NCI-H2171 treated with DMSO at 0.1 percent for 48 hours (cell line): ENCODE data around the gene CACFD1.

ENCODE experiments used
- DNase-seq: peaks from one replicate; lab custom pipeline; 2025; lab: John Stamatoyannopoulos, UW

CACFD1 gene

GRCh38 chr9:133499892-133500270, 40.1 kb downstream of the CACFD1 start:
- no peak for DNase-seq

GRCh38 chr9:133502112-133502511, 42.3 kb downstream of the CACFD1 start:
- DNase-seq, result no peak

GRCh38 chr9:133505186-133505830, 45.5 kb downstream of the CACFD1 start:
- no peak for DNase-seq

GRCh38 chr9:133505901-133506652, 46.3 kb downstream of the CACFD1 start:
- no peak for DNase-seq

GRCh38 chr9:133506653-133507038, 46.9 kb downstream of the CACFD1 start:
- DNase-seq, result no peak

- DNase-seq, result no peak
These were observed 47.6 kb downstream of the CACFD1 start for GRCh38 chr9:133507246-133507965.

- DNase-seq, result no peak
These were observed 48.3 kb downstream of the CACFD1 start for GRCh38 chr9:133508046-133508445.

- peak; percentile 29 for DNase-seq
These were observed 49.7 kb downstream of the CACFD1 start for GRCh38 chr9:133509179-133510083.

- no peak for DNase-seq
These were observed 51.2 kb downstream of the CACFD1 start for GRCh38 chr9:133510926-133511505.

GRCh38 chr9:133511607-133512006, 51.8 kb downstream of the CACFD1 start:
- DNase-seq, result no peak

- DNase-seq, result no peak
These were observed 52.8 kb downstream of the CACFD1 start for GRCh38 chr9:133512253-133513213.

GRCh38 chr9:133513214-133514100, 53.7 kb downstream of the CACFD1 start:
- peak; percentile 90 for DNase-seq

- peak; percentile 78 for DNase-seq
These were observed 54.9 kb downstream of the CACFD1 start for GRCh38 chr9:133514460-133515239.

- no peak for DNase-seq
These were observed 55.4 kb downstream of the CACFD1 start for GRCh38 chr9:133515240-133515610.

GRCh38 chr9:133515615-133516255, 56.0 kb downstream of the CACFD1 start:
- DNase-seq, result no peak

GRCh38 chr9:133516256-133516960, 56.6 kb downstream of the CACFD1 start:
- no peak for DNase-seq

GRCh38 chr9:133516961-133517350, 57.2 kb downstream of the CACFD1 start:
- no peak for DNase-seq

GRCh38 chr9:133517711-133518110, 57.9 kb downstream of the CACFD1 start:
- DNase-seq, result no peak
